ENCODE measurements around the gene BMX. TPM values are rescaled to one million over a fixed set of nuclear protein-coding genes. Genes with fewer than 3 reads are reported as not detected.

BMX gene
- total and polyA plus RNA-seq, 10 of the 15 experiments (the other 5 are each of a cell fraction or from before 2014, with no cell fraction given), result not detected

GRCh38 chrX:15493118-15493962 is 7.3 kb upstream of the BMX start, which contains the start of gene PIR:
Gene PIR, minus strand, starts transcription at chrX:15493333. Its CDS starts 2,076 bp downstream, at chrX:15491257.
- WGBS (ENCODE audit: insufficient coverage, insufficient replicate concordance, low lambda C conversion rate, missing lambda C conversion rate), result 27% methylated on average over 43 of the region's 47 CpGs
- TF ChIP-seq PBX3 (IDR thresholded peaks at IDR 0.05; ENCODE audit: insufficient replicate concordance, low read depth, low read length) (peak; percentile 32), POLR2A (IDR thresholded peaks at IDR 0.05; ENCODE audit: low read depth, low read length) (peak; percentile 68), BCLAF1 (IDR thresholded peaks at IDR 0.05) (no peak), CTCF (IDR thresholded peaks at IDR 0.05 in 2 of 3, conservative IDR thresholded peaks at IDR 0.05 in 1 of 3; ENCODE audit: control insufficient read depth in 2 of 3, extremely low read depth in 1 of 3, insufficient read depth in 1 of 3, low read depth in 3 of 3, low read length in 3 of 3) (peak; percentile 31 to 41 (median 38); a peak in 4 of 6 replicates), PKNOX1 (IDR thresholded peaks at IDR 0.05) (peak; percentile 85), IKZF1 (conservative IDR thresholded peaks at IDR 0.05) (peak; percentile 57; the same call in 1 of the 2 replicates), ZBTB11 (CRISPR knock-in tag; IDR thresholded peaks at IDR 0.05) (no peak), KAT2A (conservative IDR thresholded peaks at IDR 0.05; ENCODE audit: control insufficient read depth, low read depth, low read length) (no peak), BHLHE40 (IDR thresholded peaks at IDR 0.05; ENCODE audit: borderline replicate concordance in 1 of 2, low read depth in 2 of 2, low read length in 1 of 2) (peak in 1 of 2 experiments; percentile 41; a peak in 1 of 4 replicates)

More at GRCh38 chrX:15493118-15493962, 7.3 kb upstream of the BMX start, which contains the start of gene PIR:
- peak within 1 kb of the TSS; percentile 52 for H3K27ac ChIP-seq (ENCODE audit: control insufficient read depth, insufficient read depth)
- H3K4me3 ChIP-seq, result peak within 1 kb of the TSS; percentile 48
- FAIRE-seq, result peak; percentile 47
- ChIA-PET SMC1A (ENCODE audit: uncharacterized antibody, unreplicated experiment) (interaction anchor here (1.7 to 4.4 kb wide), 3 partner anchors 19 to 26 kb away, joined by 7 to 12 read pairs (median 7); no protein-coding TSS in a partner anchor), RAD21 (ENCODE audit: unreplicated experiment) (interaction anchor here (1.0 to 1.9 kb wide), 4 partner anchors 9 to 479 kb away, joined by 3 to 10 read pairs (median 5); no protein-coding TSS in a partner anchor), POLR2A (interaction anchor here (1.5 kb wide), 1 partner anchor 10 kb away, joined by 3 read pairs; no protein-coding TSS in a partner anchor), CTCF (interaction anchor here (0.7 to 2.3 kb wide), 10 partner anchors 10 to 232 kb away, joined by 3 to 13 read pairs (median 4); no protein-coding TSS in a partner anchor)
- DNase-seq (ENCODE audit: low read depth, low spot score), result peak; percentile 17
- no peaks in the 10 kb centered on the region for H3K27me3 ChIP-seq (replicated peaks in 1 of 2; ENCODE audit: control insufficient read depth in 2 of 2, insufficient read depth in 2 of 2, low read length in 1 of 2)
- no peaks in the 10 kb centered on the region for H3K9me3 ChIP-seq (replicated peaks; ENCODE audit: control insufficient read depth, insufficient read depth, low read length)
- ATAC-seq, result peak; percentile 97
- intact Hi-C loops (cut with micrococcal nuclease; ENCODE audit: unreplicated experiment), result loop anchor here (10.0 kb wide), 1 partner anchor 181 kb away; no protein-coding TSS in a partner anchor
- peak within 1 kb of the TSS; percentile 65; the same call in 1 of the 2 replicates for H3K9ac ChIP-seq (ENCODE audit: control insufficient read depth, insufficient read depth, low read length)
- H3K4me2 ChIP-seq (ENCODE audit: control insufficient read depth, insufficient read depth), result peak within 1 kb of the TSS; percentile 66
- no peaks in the 10 kb centered on the region for H3K36me3 ChIP-seq (ENCODE audit: control insufficient read depth in 2 of 2, insufficient read depth in 2 of 2, low read length in 1 of 2)
- BruUV-seq (replicated peaks), result no TSS peak
- peak within 1 kb of the TSS; percentile 80 for H2AFZ ChIP-seq (ENCODE audit: control insufficient read depth, low read depth, low read length)
- in situ Hi-C loops (cut with MboI), result no loop called here
- H3K4me1 ChIP-seq (ENCODE audit: control insufficient read depth, insufficient read depth, low read length), result no peaks in the 10 kb centered on the region
- no peaks in the 10 kb centered on the region; the same call in 1 of the 2 replicates for H4K20me1 ChIP-seq (ENCODE audit: control insufficient read depth, insufficient read depth)
- no peaks in the 10 kb centered on the region for H3K79me2 ChIP-seq (ENCODE audit: control insufficient read depth, insufficient read depth, low read length)
